ENCODE data around the gene DNM1. TPM values are rescaled to one million over a fixed set of nuclear protein-coding genes. Genes with fewer than 3 reads are reported as not detected.

The DNM1 gene
- polyA plus RNA-seq, 1 of the 3 experiments (the other 2 are of a cell fraction), result 35.7 TPM

DNA sequence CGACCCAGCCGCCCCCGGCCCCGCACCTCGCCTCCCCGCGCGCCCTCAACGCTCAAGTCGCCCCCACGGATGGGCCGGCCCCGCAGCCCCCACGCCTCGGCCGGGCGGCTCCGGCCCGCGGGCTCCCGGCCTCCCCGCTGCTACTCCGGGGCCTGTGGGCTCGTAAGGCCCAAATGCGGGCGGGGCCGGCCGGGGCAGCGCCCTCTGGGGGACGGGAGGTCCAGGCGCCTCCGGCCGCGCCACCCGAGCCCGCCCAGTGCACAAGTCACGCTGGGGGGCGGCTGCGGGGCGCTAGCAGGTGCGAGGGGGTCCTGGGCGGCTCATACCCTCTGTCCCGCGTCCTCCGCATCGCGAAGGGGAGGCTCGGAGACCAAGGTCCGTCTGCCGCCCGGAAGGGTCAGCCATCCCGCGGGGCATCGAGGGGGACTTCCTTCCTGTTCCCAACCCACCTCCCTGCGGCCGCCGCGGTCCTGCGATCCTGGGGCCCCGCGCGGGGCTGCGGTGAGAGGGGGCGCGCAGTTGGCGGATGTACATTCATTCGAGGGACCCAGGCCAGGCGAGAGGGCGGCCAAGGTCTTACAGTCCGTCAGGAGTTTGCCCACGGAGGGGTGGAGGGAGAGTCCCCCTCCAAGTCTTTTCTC, 11.7 kb upstream of the DNM1 start, which contains the start of gene CIZ1:
Gene CIZ1 (minus strand): TSS at position 167 of the 641 bp plus-strand sequence. CDS start 715 bp downstream, outside the sequence.
- 1% methylated on average over 11 of the region's 71 CpGs for WGBS (ENCODE audit: low lambda C conversion rate)
- Histone ChIP-seq H3K27me3 (ENCODE audit: insufficient read depth) (no peaks in the 10 kb centered on the region), H3K36me3 (replicated peaks in 1 of 2; ENCODE audit: control insufficient read depth in 1 of 2, insufficient read depth in 2 of 2, low read length in 1 of 2) (peaks cover 9 to 27% of the 10 kb centered on the region in 2 experiments), H2AFZ (ENCODE audit: low read depth) (peak within 1 kb of the TSS; percentile 82), H4K20me1 (ENCODE audit: insufficient read depth) (no peaks in the 10 kb centered on the region), H3K79me2 (ENCODE audit: insufficient read depth) (peaks cover 34% of the 10 kb centered on the region), H3K4me3 (ENCODE audit: low read depth in 2 of 2, low read length in 1 of 2) (peak within 1 kb of the TSS; percentile 63 to 94), H3K9me2 (no peaks in the 10 kb centered on the region), H3K9ac (peak within 1 kb of the TSS; percentile 96), H3K4me2 (peak within 1 kb of the TSS; percentile 89), H3K4me1 (ENCODE audit: control insufficient read depth in 1 of 2, insufficient read depth in 2 of 2, low read depth in 1 of 2, low read length in 1 of 2) (peaks cover 5 to 11% of the 10 kb centered on the region in 2 experiments; a peak in 2 of 4 replicates), H3F3A (replicated peaks; ENCODE audit: insufficient read depth) (peaks cover 11% of the 10 kb centered on the region), H3K9me3 (no peaks in the 10 kb centered on the region), H3K27ac (ENCODE audit: low read depth in 2 of 2, low read length in 1 of 2) (peak within 1 kb of the TSS; percentile 61 to 81)
- peak; percentile 97 for DNase-seq
- CTCF ChIA-PET, result interaction anchor here (0.6 to 3.4 kb wide), 15 partner anchors 8 to 221 kb away, joined by 3 to 18 read pairs (median 4); partner anchors contain the start of gene BBLN
- POLR2A ChIA-PET, result interaction anchor here (1.0 to 1.6 kb wide), 4 partner anchors 9 to 85 kb away, joined by 3 to 5 read pairs (median 4); partner anchors contain the start of genes BBLN, GOLGA2 and SWI5
- TF ChIP-seq FOSL2 (IDR thresholded peaks at IDR 0.05; ENCODE audit: borderline replicate concordance, low read depth) (no peak), EP300 (IDR thresholded peaks at IDR 0.05; ENCODE audit: borderline replicate concordance in 1 of 2, low read depth in 1 of 2, low read length in 1 of 2) (no peak), CHD2 (IDR thresholded peaks at IDR 0.05; ENCODE audit: low read length, partially characterized antibody) (peak; percentile 6), JUND (IDR thresholded peaks at IDR 0.05) (no peak; the same call in 1 of the 2 replicates), POLR2AphosphoS5 (IDR thresholded peaks at IDR 0.05; ENCODE audit: low read depth, low read length) (peak; percentile 37; the same call in 1 of the 2 replicates), NRF1 (IDR thresholded peaks at IDR 0.05; ENCODE audit: low read depth, low read length) (no peak), RCOR1 (IDR thresholded peaks at IDR 0.05; ENCODE audit: low read length) (no peak), FOXM1 (IDR thresholded peaks at IDR 0.05; ENCODE audit: low read depth) (no peak), EZH2phosphoT487 (IDR thresholded peaks at IDR 0.05; ENCODE audit: borderline replicate concordance, low read depth) (no peak), SIN3A (IDR thresholded peaks at IDR 0.05; ENCODE audit: borderline replicate concordance, low read depth, low read length) (0 out of 2 replicates have a peak, but pooled peaks have one; percentile 10), TAF1 (IDR thresholded peaks at IDR 0.05; ENCODE audit: borderline replicate concordance, low read depth, low read length) (peak; percentile 80; the same call in 1 of the 2 replicates), ZBTB33 (IDR thresholded peaks at IDR 0.05; ENCODE audit: borderline replicate concordance, low read depth) (no peak), FOXJ3 (CRISPR knock-in tag; IDR thresholded peaks at IDR 0.05) (no peak), GATA2 (CRISPR knock-in tag; IDR thresholded peaks at IDR 0.05) (no peak), ELF1 (IDR thresholded peaks at IDR 0.05) (peak; percentile 34; the same call in 1 of the 2 replicates), TEAD4 (IDR thresholded peaks at IDR 0.05; ENCODE audit: borderline replicate concordance, insufficient read depth) (no peak), SMC3 (IDR thresholded peaks at IDR 0.05; ENCODE audit: low read depth, low read length) (0 out of 2 replicates have a peak, but pooled peaks have one; percentile 4), RXRA (IDR thresholded peaks at IDR 0.05; ENCODE audit: borderline replicate concordance, low read depth) (no peak), GABPA (IDR thresholded peaks at IDR 0.05; ENCODE audit: low read depth) (peak; percentile 72), USF1 (IDR thresholded peaks at IDR 0.05; ENCODE audit: borderline replicate concordance, low read depth) (no peak), USF2 (IDR thresholded peaks at IDR 0.05; ENCODE audit: borderline replicate concordance, low read depth, low read length) (no peak), NFIC (IDR thresholded peaks at IDR 0.05; ENCODE audit: borderline replicate concordance) (no peak), YY1 (IDR thresholded peaks at IDR 0.05; ENCODE audit: low read depth) (peak; percentile 26; the same call in 1 of the 2 replicates)
- TF ChIP-seq, protein P1, sequence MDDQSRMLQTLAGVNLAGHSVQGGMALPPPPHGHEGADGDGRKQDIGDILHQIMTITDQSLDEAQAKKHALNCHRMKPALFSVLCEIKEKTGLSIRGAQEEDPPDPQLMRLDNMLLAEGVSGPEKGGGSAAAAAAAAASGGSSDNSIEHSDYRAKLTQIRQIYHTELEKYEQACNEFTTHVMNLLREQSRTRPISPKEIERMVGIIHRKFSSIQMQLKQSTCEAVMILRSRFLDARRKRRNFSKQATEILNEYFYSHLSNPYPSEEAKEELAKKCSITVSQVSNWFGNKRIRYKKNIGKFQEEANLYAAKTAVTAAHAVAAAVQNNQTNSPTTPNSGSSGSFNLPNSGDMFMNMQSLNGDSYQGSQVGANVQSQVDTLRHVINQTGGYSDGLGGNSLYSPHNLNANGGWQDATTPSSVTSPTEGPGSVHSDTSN (IDR thresholded peaks at IDR 0.05), result no peak
- TF ChIP-seq, protein P2, sequence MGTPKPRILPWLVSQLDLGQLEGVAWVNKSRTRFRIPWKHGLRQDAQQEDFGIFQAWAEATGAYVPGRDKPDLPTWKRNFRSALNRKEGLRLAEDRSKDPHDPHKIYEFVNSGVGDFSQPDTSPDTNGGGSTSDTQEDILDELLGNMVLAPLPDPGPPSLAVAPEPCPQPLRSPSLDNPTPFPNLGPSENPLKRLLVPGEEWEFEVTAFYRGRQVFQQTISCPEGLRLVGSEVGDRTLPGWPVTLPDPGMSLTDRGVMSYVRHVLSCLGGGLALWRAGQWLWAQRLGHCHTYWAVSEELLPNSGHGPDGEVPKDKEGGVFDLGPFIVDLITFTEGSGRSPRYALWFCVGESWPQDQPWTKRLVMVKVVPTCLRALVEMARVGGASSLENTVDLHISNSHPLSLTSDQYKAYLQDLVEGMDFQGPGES (IDR thresholded peaks at IDR 0.05; ENCODE audit: low read depth, low read length), result no peak
- TF ChIP-seq, protein P3, sequence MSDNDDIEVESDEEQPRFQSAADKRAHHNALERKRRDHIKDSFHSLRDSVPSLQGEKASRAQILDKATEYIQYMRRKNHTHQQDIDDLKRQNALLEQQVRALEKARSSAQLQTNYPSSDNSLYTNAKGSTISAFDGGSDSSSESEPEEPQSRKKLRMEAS (IDR thresholded peaks at IDR 0.05; ENCODE audit: low read depth), result peak; percentile 44; the same call in 1 of the 2 replicates

Data from SK-N-SH (cell line).